Keratinocyte (primary cell): ENCODE measurements around the gene GRIA4.

Experiments used
- CTCF ChIP-seq, 3 experiments: IDR thresholded peaks in 1 of 3; conservative IDR thresholded peaks in 1 of 3; optimal IDR thresholded peaks in 1 of 3; 2 replicates in 2 of 3; 3 replicates in 1 of 3; pipeline versions ENCODE3 to v1.5.1; 2011; ENCODE audit warnings: low read length in 3 of 3, mild to moderate bottlenecking in 3 of 3, moderate library complexity in 2 of 3, control low read depth in 1 of 3, inconsistent platforms in 1 of 3; ENCODE audit not compliant: insufficient read depth in 2 of 3; ENCODE audit errors: extremely low read depth in 1 of 3
- EZH2 ChIP-seq: IDR thresholded peaks from one replicate; pipeline ENCODE4 v1.6.1; 2012; ENCODE audit warnings: inconsistent platforms, mild to moderate bottlenecking, low read length, moderate library complexity

GRCh38 chr11:105856954-105857353 is 247.1 kb downstream of the GRIA4 start:
- TF ChIP-seq CTCF (optimal IDR thresholded peaks at IDR 0.05 in 1 of 3, IDR thresholded peaks at IDR 0.05 in 1 of 3, conservative IDR thresholded peaks at IDR 0.05 in 1 of 3; ENCODE audit: extremely low read depth in 1 of 3, insufficient read depth in 2 of 3, low read length in 3 of 3) (no peak), EZH2 (no peak)
